HG03460 (cell line): Measurements from ENCODE around the gene ERBB2.
"Not testable (repeated sequence)": the region's sequence is repeated elsewhere in the genome, so short reads cannot be mapped to it uniquely, and the experiment has no call there.

Experiments used
- ATAC-seq: cut with Tn5 transposase; IDR thresholded peaks from one replicate; pipeline ENCODE4 v1.9.1; 2021; ENCODE audit not compliant: unreplicated experiment

Gene ERBB2

DNA sequence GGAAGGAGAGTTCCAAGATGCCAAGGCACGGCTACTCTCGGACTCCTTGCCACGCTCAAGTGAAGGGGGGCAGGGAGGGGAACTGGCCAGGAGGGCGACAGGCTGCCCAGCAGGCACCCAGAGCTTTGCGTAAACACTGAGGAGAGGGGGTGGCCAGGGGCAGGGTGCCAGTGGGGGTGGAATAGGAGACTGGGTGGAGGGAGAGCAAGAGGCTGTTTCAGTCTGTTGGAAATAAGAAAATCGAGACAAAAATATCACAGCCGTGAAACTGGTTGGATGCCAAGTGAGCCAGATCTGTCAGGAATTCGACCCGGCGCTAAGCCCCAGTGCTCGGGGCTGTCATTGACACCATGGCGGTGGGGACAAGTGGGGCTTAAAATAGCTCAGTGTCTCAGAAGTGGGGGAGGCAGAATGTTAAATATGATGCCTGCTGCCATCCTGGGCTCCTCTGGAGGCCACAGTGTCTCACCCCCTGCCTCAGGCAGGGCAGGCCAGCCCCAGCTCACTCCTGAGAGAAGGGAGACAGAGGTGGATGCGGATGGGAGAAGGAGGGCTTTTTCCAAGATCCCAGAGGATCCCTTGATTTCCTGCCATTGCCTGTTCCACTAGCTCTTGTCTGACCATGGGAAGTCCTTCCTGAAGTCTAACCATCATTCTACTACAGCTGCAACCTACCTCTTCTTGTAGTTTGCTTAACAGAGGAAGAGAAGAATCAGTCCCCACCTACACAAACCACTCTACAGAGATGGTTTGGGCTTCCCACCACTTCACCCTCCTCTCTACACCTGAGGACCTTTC, 22.1 kb upstream of the ERBB2 start:
- no peak for ATAC-seq

DNA sequence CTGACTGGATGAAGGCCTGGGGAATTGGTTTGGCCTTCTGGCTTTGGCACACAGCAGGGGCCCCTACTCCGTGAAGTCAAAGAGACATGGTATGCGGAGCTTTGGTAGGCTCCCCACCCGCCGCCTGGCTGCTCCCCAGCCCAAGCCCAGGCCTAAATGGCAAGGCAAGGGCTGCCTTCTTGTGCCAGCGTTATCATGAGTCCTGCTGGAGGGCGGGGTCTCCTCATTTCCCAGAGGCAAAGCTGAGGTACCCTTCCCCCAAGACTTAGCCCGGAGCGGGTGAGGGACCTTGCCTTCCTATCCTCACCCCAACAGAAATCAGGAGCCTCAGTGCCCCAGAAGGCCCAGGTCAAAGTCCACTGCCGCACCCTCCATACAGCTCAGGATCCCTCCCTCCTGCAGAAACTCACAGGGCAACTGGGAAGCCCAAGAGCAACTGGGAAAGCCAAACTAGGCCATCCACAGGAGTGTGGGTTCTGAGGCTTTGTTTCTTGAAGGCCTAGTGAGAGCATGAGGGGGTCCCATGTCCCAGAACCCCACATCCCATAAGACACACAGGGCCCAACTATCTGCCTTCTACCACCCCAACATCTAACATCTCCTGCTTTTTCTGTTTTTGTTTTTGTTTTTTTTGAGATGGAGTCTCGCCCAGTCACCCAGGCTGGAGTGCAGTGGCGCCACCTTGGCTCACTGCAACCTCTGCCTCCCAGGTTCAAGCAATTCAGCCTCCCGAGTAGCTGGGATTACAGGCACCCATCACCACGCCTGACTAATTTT, 21.3 kb upstream of the ERBB2 start:
- ATAC-seq: no peak

DNA sequence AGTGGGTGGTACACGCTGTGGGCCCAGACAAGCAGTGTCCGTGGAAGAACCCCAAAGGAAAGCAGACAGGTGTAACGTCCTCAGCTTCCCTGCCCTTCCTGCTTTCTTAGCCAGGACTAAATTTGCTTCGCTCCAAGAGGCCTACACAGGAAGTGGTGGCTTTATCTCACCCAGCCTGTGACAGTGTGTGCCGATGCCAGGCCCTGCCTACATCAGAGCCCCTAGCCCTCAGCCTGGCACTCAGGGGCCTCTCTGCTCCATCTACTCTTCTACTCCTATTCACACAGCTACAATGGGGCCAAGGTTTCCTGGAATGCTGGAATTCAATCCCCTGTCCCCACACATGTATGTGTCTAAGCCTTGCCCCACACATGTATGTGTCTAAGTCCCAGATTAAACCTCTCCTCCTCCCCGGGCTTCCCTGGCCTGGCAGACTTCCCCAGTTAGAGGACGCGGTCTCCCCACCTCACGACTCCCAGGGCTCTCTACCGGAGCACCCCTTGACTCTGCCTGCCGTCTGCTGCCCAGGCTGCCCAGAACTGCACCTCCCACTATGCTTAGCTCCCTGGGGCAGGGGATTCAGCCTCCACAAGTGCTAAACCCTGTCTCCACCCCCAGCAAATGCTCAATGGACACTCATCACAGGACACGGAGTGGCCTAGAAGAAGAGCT, 20.2 kb upstream of the ERBB2 start:
- no peak for ATAC-seq

DNA sequence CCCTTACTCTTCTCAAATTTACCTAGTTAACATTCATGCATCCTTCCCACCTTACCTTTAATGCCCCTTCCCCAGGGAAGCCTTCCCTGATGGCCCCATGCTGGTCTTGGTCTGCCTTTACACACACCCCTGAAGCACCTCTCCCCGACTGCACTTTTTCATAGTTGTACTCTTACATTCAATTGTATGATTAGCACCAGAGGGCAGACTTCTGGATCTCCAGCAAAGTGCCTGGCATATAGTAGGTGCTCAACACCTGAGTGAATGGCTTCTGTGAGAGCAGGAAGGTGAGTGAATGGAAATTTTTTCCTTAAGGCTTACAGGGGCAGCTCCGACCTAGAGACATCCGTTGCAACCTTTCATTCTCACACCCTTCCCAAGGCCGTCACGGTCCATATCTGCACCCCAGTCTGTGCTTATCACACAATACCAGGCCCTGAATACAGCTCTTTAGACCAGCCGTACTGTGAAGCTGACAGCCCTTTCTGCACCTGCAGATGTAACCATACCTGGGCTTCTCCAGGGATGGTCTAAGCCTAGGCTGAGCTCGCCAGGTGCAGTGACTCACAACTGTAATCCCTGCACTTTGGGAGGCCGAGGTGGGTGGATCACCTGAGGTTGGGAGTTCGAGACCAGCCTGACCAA, 16.4 kb upstream of the ERBB2 start:
- ATAC-seq: no peak

DNA sequence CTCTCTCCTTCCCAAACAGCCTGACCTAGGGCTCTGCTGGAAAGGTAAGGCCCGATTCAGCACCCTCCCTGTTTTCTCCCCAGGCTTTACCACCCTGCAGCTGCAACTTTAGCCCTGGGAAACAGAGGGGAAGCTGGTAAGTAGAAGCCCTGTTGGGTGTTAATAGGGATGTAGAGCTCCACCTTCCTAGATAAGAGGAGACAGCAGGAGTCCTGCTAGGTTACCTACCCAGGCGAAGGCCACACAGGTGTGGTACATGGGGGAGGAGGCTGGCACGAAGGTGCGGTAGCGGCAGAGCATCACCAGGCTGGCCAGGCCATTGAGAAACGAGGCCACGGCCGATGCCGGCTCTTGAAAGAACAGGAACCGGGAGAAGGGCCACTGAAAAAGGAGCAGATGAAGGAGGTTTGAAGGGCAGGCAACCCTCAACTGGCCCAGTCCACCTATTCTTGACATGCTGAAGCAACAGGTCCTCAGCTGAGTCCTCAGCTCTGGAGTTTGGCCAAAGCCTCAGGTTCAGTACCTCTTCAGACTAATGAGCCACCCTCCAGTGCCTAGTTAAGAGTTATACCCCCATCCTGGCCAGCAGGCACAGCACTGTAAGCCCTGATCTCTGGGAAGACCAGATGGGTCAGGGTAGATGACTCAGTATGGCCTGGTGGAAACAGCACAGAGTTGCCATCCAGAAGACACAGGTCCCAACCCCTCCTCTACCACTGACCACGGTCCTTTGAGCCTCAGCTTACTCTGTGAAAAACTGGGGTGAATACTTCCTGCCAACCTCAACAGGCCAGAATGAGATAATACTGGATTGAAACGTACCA, 15.3 kb upstream of the ERBB2 start:
- no peak for ATAC-seq

DNA sequence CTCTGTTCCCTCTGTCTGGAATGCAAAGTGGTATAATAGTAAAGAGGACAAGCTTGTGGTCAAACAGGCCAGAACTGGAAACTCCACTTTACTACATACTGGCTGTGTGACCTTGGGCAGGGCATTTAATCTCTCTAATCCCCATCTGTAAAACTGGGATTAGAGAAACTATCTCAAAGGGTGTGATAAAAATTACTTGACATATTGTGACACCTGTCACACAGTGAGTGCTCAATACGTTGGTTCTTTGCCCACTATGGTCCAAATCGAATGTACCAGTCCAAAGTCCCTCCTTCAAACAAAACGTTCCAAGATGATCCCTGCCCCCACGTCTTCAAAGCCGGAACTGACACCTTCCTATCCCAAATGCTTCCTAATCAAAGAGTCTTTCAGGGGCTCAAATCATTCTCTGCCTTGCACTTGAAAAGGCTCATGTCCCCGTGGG, 12.7 kb upstream of the ERBB2 start:
- ATAC-seq: no peak

DNA sequence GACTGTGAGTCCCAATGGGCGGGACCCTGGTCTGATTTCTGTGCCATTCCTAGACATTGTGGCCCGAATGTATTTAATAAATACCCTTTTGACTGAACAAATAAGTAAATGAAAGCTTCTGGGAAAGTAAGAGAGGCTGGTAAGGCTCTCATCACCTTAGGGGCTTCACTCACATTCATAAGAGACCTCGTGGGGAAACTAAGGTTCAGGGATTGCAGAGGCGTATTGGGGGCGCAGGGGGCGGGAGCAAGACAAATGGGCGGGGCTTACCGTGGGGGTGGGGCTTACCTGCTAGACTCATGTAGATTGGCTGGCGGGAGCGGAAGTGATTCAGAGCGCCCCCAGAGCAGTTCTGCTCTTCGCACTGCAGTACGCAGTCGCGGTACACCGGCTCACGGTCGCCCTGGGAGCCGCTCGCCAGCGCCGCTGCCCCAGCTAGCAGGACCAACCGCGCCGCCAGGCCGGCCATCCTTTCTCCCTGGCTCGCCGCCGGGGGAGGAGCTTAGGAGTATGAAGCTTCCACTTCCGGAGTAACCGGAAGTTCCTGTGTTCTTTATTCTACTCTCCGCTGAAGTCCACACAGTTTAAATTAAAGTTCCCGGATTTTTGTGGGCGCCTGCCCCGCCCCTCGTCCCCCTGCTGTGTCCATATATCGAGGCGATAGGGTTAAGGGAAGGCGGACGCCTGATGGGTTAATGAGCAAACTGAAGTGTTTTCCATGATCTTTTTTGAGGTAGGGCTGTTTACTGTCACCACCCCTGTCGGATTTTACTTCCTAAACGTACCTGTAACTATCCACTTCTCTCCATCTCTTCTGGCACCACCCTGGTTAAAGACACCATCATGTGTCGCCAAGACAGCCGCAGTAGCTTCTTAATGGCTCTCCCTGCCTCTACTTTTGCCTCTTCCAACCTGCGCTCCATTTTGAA, 12.1 kb upstream of the ERBB2 start, which contains the start of gene PGAP3:
TSS of gene PGAP3 (minus strand) at position 512 of the 929 bp plus-strand sequence. CDS start at position 469, 43 bp downstream.
- ATAC-seq: peak; percentile 81

DNA sequence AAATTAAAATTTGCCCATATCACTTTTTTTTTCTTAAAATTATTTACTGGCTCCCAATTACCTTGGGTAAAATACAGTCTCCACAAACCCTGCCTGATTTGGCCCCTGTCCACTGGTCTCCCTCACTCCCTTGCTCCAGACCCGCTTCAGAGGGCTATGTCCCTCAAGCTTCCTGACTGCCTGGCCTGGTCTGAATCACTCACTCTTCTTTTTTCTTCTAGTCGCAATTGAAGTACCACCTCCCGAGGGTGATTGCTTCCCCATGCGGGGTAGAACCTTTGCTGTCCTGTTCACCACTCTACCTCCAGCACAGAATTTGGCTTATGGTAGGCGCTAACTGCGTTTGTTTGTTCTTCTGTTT, 11.4 kb upstream of the ERBB2 start:
- no peak for ATAC-seq

DNA sequence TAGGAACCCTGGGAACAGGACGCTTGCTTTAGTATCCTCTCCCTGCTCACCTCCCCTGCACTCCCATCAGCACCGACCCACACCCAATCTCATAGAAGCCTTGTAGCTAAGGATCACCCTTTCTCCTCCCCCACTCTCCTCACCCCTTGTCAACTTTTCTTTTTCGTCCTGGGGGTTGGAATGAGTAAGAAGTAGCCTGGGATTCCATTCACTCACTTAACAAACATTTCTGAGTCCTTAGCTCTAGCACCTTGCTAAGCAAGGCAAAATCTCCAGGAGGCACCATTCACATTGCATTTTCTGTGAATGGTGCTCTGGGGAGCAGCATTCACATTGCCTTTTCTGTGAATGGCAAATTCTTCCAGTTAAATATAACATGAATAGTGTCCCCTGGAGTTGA, 10.9 kb upstream of the ERBB2 start:
- no peak for ATAC-seq

DNA sequence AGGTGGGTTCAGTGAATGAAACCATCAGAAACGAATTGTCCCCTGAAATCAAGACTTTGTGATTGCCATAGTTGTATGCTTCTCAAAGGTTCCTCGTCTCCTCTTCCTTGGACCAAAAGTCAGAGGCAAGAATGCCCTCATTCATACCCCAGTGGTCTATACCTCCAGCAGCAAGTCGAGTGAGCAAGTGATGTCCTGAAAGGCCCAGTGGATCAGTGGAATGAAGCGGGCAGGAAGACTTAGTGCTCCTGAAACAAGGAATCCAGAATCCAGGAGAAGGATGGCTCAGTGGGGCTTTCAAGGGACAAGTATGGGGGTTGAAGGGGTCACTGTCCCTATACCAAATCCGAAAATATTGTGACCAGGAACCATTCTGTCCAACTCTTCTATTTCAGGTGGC, 5.3 kb upstream of the ERBB2 start:
- no peak for ATAC-seq

DNA sequence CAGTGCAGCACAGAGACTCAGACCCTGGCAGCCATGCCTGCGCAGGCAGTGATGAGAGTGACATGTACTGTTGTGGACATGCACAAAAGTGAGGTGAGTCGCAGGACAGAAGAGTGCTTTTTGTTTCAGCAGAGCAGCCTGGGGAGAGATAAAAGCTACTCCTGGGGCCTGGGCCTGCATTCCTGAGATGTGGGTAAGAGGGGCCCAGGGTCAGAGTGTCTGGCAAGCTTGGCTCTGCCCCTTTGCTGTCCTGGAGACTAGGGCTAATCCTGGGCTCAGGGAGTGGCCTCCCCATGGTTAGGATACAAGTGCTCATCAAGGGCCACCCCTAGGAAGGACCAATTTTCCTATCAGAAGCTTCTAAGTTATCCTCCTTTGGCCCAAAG, 4.8 kb upstream of the ERBB2 start:
- ATAC-seq: no peak

DNA sequence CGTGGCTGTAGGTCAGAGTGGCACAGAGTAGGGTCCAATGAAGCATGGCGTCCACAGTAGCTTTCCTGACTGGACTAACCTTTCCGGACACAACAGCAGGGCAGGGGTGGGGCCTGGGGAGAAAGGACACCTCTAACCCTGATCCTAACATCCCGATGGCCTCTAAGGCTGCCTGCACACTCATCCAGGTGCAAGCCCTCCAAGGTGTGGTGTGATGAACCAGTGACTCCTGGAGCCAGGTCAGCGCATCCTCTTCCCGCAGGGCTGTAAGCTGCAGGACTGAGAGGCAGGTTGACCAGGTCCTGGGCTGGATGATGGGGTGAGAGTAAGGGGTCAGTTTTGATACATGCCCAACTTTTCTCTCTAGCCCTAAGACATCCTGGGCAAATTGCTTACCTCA, 3.1 kb upstream of the ERBB2 start:
- no peak for ATAC-seq

DNA sequence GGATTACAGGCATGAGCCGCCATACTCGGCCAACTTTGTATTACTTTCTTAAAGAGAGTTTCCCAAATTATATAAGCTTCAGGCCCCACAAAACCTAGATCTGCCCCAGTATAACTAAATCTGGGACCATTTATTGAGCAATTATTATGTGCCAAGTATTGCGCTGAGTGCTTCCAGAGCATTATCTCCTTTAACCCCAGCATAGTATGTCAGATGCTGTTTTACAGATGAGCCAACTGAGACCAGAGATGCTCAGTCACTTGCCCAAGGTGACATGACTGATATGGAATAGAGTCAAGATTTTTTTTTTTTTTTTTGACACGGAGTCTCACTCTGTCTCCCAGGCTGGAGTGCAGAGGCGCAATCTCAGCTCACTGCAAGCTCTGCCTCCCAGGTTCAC, 1.9 kb upstream of the ERBB2 start:
- no peak for ATAC-seq

DNA sequence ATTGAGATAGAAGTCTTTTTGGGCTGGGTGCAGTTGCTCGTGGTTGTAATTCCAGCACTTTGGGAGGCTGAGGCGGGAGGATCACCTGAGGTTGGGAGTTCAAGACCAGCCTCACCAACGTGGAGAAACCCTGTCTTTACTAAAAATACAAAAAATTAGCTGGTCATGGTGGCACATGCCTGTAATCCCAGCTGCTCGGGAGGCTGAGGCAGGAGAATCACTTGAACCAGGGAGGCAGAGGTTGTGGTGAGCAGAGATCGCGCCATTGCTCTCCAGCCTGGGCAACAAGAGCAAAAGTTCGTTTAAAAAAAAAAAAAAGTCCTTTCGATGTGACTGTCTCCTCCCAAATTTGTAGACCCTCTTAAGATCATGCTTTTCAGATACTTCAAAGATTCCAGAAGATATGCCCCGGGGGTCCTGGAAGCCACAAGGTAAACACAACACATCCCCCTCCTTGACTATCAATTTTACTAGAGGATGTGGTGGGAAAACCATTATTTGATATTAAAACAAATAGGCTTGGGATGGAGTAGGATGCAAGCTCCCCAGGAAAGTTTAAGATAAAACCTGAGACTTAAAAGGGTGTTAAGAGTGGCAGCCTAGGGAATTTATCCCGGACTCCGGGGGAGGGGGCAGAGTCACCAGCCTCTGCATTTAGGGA, 577 bp upstream of the ERBB2 start:
- not testable (repeated sequence) for ATAC-seq

DNA sequence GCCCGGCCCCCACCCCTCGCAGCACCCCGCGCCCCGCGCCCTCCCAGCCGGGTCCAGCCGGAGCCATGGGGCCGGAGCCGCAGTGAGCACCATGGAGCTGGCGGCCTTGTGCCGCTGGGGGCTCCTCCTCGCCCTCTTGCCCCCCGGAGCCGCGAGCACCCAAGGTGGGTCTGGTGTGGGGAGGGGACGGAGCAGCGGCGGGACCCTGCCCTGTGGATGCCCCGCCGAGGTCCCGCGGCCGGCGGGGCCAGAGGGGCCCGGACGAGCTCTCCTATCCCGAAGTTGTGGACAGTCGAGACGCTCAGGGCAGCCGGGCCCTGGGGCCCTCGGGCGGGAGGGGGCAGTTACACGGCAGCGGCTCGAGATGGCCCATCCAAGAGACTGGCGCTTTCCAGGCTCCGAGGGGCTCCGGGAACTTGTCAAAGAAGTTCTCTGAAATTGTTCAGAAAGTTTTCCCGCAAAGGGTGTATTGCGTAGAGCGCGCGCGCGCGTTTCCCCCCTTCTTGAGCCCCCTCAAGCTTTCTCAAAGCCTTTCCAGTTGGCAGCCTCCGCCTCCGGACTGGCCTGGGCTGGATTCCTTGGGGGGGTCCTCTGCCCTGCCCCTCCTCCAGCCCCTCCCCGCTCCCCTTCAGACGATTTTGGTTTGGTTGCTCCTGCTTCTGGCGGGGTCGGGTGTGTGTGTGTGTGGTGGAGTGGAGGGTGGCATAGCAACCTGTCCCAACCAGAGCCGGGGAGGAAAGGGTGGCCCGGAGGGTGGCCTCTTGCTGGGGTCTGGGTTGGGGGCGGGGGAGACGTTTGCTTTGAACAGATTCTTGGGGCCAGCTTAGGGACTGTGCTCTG, 504 bp downstream of the ERBB2 start:
- ATAC-seq: no peak

DNA sequence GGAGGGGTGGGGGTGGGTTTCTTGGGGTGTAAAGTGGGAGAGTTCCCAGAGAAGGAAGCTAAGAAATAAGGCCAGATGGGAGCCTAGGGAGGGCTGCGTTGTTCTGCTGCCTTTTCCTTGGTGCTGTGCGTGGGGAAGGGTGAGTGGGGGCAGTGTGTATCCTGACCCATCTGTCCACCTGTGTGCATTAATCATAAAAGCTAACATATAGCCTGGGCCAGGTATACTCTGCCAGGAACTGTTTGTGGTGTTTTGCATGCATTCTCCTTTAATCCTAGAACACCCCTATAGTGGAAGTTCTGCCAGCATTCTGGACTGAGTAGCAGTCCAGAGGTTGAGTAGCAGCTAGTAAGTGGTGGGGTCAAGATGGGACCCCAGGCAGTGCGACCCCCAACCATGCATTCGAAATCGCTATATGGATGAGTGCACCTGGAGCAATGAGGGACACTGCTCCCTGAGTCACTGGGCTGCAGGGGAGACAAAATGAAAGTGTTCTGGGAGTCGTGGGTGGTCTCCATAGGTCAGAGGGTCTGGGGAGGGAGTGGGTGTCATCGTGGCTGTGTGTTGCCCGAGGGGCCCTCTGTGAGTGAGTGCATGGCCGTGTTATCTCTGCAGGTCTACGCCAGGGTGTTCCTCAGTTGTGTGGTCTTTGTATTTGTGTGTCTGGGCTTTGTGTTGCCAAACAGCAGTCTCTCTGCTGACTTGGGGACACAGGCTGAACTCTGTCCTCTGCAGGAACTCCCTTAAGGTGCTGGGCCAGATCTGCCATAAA, 1.3 kb downstream of the ERBB2 start:
- ATAC-seq: no peak

DNA sequence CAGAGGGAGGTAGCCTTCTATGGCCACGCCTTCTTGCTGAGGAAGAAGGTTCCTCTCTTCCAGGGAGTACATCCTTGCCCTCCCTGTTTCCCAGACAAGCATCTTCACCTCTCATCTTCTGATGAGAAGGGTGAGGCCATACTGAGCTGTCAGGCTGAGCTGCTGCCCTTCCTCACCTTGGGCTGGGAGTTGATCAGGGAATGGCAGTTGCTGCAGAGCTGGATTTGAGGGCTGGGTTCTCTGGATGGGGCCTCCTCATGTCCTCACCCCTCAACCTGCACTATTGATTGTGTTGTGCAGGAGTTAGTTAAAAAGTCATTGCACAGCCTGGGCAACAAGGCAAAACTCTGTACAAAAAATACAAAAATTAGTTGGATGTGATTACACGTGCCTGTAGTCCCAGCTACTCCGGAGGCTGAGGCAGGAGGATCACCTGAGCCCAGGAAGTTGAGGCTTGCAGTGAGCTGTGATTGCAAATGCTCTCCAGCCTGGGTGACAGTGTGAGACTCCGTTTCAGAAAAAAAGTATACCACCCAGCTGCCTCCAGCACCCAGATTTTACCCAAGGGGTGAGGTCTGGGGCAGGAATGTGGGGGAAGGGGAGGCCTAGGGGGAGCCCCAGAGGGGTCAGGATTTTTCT, 2.0 kb downstream of the ERBB2 start:
- ATAC-seq: no peak
